DMS53 treated with DMSO at 0.1 percent for 48 hours (cell line): ENCODE data around the gene FOSL2.
A peak's percentile ranks its signal among the peaks of the same experiment; 100 is the strongest.

ENCODE experiments used
- DNase-seq: peaks from one replicate; lab custom pipeline; 2025; ENCODE audit not compliant: unreplicated experiment; lab: John Stamatoyannopoulos, UW

The FOSL2 gene

DNA sequence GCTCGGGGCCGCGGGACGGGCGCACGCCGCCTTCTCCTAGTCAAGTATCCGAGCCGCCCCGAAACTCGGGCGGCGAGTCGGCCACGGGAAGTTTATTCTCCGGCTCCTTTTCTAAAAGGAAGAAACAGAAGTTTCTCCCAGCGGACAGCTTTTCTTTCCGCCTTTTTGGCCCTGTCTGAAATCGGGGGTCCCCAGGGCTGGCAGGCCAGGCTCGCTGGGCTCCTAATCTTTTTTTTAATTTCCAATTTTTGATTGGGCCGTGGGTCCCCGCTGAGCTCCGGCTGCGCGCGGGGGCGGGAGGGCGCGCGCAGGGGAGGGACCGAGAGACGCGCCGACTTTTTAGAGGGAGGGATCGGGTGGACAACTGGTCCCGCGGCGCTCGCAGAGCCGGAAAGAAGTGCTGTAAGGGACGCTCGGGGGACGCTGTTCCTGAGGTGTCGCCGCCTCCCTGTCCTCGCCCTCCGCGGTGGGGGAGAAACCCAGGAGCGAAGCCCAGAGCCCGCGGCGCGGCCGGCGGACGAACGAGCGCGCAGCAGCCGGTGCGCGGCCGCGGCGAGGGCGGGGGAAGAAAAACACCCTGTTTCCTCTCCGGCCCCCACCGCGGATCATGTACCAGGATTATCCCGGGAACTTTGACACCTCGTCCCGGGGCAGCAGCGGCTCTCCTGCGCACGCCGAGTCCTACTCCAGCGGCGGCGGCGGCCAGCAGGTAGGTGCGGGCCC is 617 bp downstream of the FOSL2 start:
- DNase-seq: peak; percentile 11

GRCh38 chr2:28394331-28394877 is 1.7 kb downstream of the FOSL2 start:
- DNase-seq: peak; percentile 14

DNA sequence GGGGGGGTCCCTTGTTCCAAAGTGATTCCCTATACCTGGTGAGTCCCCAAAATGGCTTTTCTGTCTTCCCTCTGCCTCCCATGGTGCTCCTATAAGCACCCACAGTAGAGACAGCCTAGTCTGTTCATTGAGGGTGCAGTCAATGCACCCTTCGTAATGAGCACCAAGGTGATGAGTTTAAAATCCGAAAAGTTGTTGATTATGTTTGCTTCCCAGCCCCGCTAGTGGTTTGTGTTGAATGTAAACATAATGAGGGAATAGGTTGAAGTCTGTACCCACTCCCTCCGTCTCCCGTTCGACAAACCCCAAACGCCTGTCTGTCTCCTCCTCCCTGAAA is 2.3 kb downstream of the FOSL2 start:
- no peak for DNase-seq

GRCh38 chr2:28395334-28396061 is 2.8 kb downstream of the FOSL2 start:
- DNase-seq: no peak

- no peak for DNase-seq
These were observed 4.4 kb downstream of the FOSL2 start for GRCh38 chr2:28397043-28397381.

DNA sequence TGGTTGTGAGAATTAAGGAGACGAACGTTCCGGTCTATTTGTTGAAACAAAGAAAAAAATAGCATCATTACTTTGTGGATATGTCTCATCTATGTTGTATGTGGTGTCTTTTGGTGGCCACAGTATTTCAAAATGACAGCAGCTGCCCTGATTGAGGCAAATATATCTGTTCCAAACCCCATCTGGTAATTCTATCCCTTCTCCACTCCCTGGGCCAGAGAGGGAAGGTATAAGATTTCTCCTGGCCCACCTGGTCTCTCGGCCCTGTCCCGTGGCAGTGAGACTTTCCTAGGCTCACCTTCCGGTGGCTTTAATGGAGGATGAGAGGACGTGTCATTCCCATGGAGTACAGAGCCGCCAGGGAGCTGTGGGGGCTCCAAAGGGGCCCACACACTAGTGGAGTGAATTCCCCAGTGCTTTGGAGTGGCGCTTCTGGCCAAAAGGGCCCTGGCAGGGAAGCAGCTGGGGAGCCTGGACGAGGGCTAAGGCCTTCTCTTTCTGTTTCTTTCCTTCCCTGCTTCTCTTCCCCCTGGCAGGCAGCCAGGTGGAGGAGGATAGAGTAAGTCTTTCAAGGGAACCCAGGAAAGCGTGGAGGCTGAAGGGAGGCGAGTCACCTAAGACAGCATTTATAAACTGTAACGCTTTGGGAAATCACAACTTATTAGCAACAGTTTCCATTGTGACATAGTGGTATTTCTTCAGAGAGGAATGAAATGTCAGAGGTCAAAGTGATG is 5.6 kb downstream of the FOSL2 start:
- no peak for DNase-seq

GRCh38 chr2:28399289-28399688 is 6.6 kb downstream of the FOSL2 start:
- DNase-seq: no peak

DNA sequence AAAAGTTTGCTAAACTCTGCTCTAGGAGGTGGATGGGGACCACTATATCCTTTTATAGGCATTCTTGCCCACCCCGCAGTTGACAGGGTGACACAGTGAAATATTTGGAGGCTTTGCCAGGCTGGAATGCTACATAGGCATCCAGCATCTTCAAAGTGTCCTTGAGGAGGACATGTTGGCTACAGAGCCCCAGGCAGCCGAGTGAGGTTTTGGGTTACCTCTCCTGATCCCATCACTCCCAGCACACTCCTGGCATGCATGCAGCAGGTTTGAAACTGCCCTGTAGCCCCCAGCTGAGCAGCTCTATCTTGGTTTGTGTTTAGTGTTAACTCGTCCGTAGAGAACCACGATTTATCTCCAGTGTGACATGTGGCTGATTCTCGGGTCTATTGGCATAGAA is 7.3 kb downstream of the FOSL2 start:
- DNase-seq: no peak

- no peak for DNase-seq
These were observed 7.8 kb downstream of the FOSL2 start for GRCh38 chr2:28400419-28400818.

DNA sequence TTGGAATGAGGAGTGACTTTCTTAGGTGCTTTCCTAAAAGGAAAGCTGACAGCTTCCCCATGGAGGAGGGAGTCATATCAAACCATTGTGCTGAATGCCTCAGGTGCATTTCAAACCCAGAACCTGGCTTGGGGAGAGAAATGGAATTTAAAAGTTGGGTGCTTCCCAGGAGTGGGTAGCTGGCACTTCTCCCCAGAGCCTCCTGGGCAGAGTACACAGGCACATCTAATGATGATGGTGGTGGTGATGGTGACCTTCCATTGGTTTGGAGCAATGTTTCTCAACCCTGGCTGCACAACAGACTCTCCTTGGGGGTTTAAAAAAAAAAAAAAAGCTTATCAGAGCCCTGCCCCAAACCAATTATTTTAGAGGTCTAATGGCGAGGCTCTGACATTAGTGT is 8.3 kb downstream of the FOSL2 start:
- DNase-seq: no peak

- DNase-seq: no peak
These were observed 8.8 kb downstream of the FOSL2 start for GRCh38 chr2:28401411-28401810.

DNA sequence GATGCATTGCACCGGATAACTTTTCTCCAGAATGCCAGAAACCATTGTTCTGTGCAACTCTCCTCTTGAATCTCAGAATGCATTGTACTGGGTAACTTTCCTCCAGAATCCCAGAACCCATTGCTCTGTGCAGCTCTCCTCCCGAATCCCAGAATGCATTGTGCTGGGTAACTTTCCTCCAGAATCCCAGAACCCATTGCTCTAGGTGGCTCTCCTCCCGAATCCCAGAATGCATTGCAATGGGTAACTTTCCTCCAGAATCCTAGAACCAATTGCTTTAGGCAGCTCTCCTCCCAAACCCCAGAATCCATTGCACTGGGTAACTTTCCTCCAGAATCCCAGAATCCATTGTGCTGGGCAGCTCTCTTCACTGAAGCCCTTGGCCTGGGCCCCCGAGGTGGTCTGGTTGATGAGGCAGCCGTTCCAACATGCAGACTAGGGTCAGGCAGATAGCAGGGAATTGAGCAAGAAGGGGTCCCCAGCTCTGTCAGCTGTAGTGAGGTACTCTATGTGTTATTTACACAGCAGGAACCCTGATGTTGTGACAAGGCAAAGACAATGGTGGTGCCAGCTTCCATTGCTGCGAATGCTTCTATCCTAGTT is 9.4 kb downstream of the FOSL2 start:
- no peak for DNase-seq

DNA sequence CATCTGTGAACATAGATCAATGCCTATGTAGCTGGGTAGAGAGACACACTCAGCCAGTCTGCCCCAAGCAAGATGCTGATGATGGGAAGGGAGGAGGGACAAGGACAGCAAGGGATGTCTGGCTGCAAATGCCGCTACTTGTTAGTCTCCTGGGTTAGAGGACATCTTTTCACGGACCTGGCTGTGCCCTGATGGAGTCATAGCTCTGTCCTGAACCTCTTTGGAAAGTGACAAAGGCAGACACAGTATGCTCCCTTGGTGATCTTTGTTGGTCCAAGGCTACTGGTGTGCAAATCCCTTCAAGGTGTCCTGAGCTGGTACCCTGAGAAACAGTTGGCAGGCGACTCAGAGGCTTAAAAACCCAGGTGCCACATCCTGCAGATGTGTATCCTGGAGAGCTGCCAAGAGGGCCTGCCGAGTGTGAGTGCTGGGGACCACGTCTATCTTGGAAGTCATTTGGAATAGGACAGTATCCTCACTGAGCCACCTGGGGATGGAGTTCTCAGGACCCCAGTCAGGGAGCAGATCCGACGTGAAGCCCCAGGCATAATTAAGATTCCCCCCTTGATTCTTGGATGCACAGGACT is 10.8 kb downstream of the FOSL2 start:
- DNase-seq: no peak

GRCh38 chr2:28404086-28404485 is 11.4 kb downstream of the FOSL2 start:
- no peak for DNase-seq

DNA sequence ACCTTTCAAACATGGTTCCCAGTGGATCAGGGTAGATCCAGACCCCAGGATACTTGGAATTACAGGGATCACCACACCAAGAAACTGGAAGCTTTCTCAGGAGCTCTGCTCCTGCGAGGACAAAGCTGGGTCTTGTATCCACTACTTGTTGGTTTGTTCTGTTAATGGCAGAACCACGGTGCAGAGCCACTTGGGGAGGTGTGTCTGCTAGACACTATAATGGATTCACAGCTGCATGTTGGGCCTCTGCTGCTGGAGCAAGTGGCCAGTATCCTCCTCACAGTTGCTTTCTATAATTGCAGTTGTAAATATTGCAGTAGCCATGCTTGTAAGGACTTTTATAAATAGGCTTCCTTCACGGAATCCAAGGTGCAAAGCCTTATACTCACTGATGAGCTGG is 12.9 kb downstream of the FOSL2 start:
- DNase-seq: no peak

GRCh38 chr2:28406276-28407096 is 13.8 kb downstream of the FOSL2 start:
- no peak for DNase-seq

GRCh38 chr2:28407131-28407975 is 14.7 kb downstream of the FOSL2 start:
- no peak for DNase-seq

GRCh38 chr2:28407976-28408690 is 15.5 kb downstream of the FOSL2 start:
- DNase-seq: no peak
